B cell (primary cell): Measurements from ENCODE around the gene FRMPD4. TPM values are rescaled to one million over a fixed set of nuclear protein-coding genes. Genes with fewer than 3 reads are reported as not detected.

Experiments
- ATAC-seq: fragments of 200-7000 bp; cut with Tn5 transposase; one replicate; pipeline ENCODE4 v1.10.0; 2021; ENCODE audit warnings: low read depth, mild to moderate bottlenecking, moderate number of reproducible peaks, moderate library complexity
- CTCF ChIA-PET: fragments of 350-600 bp; sonication (Branson Sonifier 250); formaldehyde crosslinking; loops from one replicate; lab custom pipeline; 2021; ENCODE audit warnings: antibody characterized with exemption, inconsistent platforms; lab: Charles Lee
- POLR2A ChIA-PET: fragments of 350-600 bp; sonication (Branson Sonifier 250); formaldehyde crosslinking; loops from one replicate; lab custom pipeline; 2021; ENCODE audit warnings: antibody characterized with exemption; lab: Charles Lee
- DNase-seq: peaks from one replicate; pipeline ENCODE4 v3.0.0; 2013
- H2AFZ ChIP-seq: 2 replicates; pipeline ENCODE4 v1.6.1; 2012; ENCODE audit warnings: mild to moderate bottlenecking, low read depth, low read length; ENCODE audit not compliant: insufficient read depth, poor library complexity, severe bottlenecking
- H3K27ac ChIP-seq, 2 donors: 1 replicate in 1 of 2; 2 replicates in 1 of 2; pipeline ENCODE4 v1.5.1; 2012 to 2013; ENCODE audit warnings: low read length in 2 of 2, mild to moderate bottlenecking in 2 of 2, moderate library complexity in 1 of 2
- H3K27me3 ChIP-seq, 4 experiments: fragments of 200-600 bp in 1 of 4; sonication (generic) in 1 of 4; replicated peaks in 1 of 4; 1 replicate in 2 of 4; 2 replicates in 2 of 4; pipeline versions ENCODE4 v1.6.1 to v1.7.0; 2013 to 2016; ENCODE audit warnings: low read length in 3 of 4, mild to moderate bottlenecking in 2 of 4, mixed read lengths in 1 of 4, moderate library complexity in 1 of 4; ENCODE audit not compliant: insufficient read depth in 4 of 4, control insufficient read depth in 3 of 4; ENCODE audit errors: control extremely low read depth in 1 of 4
- H3K36me3 ChIP-seq, 2 experiments: replicated peaks in 1 of 2; 1 replicate in 1 of 2; 2 replicates in 1 of 2; pipeline versions ENCODE4 v1.6.1 to v1.7.1; 2013; ENCODE audit warnings: low read length in 1 of 2; ENCODE audit not compliant: insufficient read depth in 2 of 2, control insufficient read depth in 1 of 2; ENCODE audit errors: control extremely low read depth in 1 of 2, extremely low read depth in 1 of 2
- H3K4me1 ChIP-seq, 2 donors: fragments of 200-600 bp in 1 of 2; sonication (generic) in 1 of 2; 1 replicate in 1 of 2; 2 replicates in 1 of 2; pipeline versions ENCODE4 v1.5.1 to v1.6.1; 2013 to 2017; ENCODE audit warnings: low read length in 2 of 2; ENCODE audit not compliant: control insufficient read depth in 2 of 2, insufficient read depth in 2 of 2
- H3K4me2 ChIP-seq: replicated peaks from 2 replicates; pipeline ENCODE3; 2012; ENCODE audit warnings: mild to moderate bottlenecking, low read depth, low read length; ENCODE audit not compliant: poor library complexity, severe bottlenecking
- H3K4me3 ChIP-seq, 5 experiments: fragments of 200-600 bp in 1 of 5; sonication (generic) in 1 of 5; 1 replicate in 3 of 5; 2 replicates in 2 of 5; pipeline versions ENCODE4 v1.5.1 to v1.7.0; 2011 to 2016; ENCODE audit warnings: low read length in 4 of 5, mild to moderate bottlenecking in 4 of 5, low read depth in 2 of 5, control low read depth in 1 of 5, moderate library complexity in 1 of 5; ENCODE audit not compliant: insufficient read depth in 1 of 5; ENCODE audit errors: control extremely low read depth in 1 of 5, extremely low read depth in 1 of 5
- H3K79me2 ChIP-seq: fragments of 200-600 bp; sonication (generic); one replicate; pipeline ENCODE4 v1.6.0; 2016; ENCODE audit warnings: low read length; ENCODE audit not compliant: control insufficient read depth, insufficient read depth
- H3K9ac ChIP-seq: fragments of 200-600 bp; sonication (generic); 2 replicates; pipeline ENCODE4 v1.6.1; 2017; ENCODE audit warnings: mild to moderate bottlenecking, low read length, moderate library complexity
- H3K9me3 ChIP-seq, 3 donors: one replicate each; pipeline versions ENCODE4 v1.6.1 to v1.7.1; 2013; ENCODE audit warnings: low read length in 2 of 3; ENCODE audit not compliant: control insufficient read depth in 2 of 3, insufficient read depth in 1 of 3; ENCODE audit errors: control extremely low read depth in 1 of 3
- H4K20me1 ChIP-seq: 2 replicates; pipeline ENCODE4 v1.6.0; 2012; ENCODE audit warnings: mild to moderate bottlenecking, low read length; ENCODE audit not compliant: insufficient read depth, control insufficient read depth, poor library complexity, severe bottlenecking
- H3K27ac Mint-ChIP-seq: one replicate; pipeline ENCODE4 v1.8.0; 2021; ENCODE audit warnings: mixed read lengths
- H3K27me3 Mint-ChIP-seq: one replicate; pipeline ENCODE4 v1.8.0; 2021; ENCODE audit warnings: mixed read lengths
- H3K4me1 Mint-ChIP-seq: one replicate; pipeline ENCODE4 v1.8.0; 2021; ENCODE audit warnings: mixed read lengths
- H3K4me3 Mint-ChIP-seq: one replicate; pipeline ENCODE4 v1.8.0; 2021; ENCODE audit warnings: mixed read lengths
- H3K9me3 Mint-ChIP-seq: one replicate; pipeline ENCODE4 v1.8.0; 2022; ENCODE audit warnings: mixed read lengths; ENCODE audit not compliant: insufficient read depth
- EZH2 ChIP-seq: IDR thresholded peaks from 2 replicates; pipeline ENCODE4 v1.6.1; 2012; ENCODE audit warnings: borderline replicate concordance, low read depth, mild to moderate bottlenecking, moderate library complexity, low read length; ENCODE audit not compliant: insufficient read depth, poor library complexity, severe bottlenecking
- WGBS: methylation state at CpG from one replicate; pipeline ENCODE4 v1.1.5; 2013; ENCODE audit warnings: missing lambda C conversion rate; ENCODE audit not compliant: insufficient coverage; 5-methylcytosine and 5-hydroxymethylcytosine counted together
- intact Hi-C: fragments of 100-400 bp; cut with micrococcal nuclease; formaldehyde crosslinking; loops from one replicate; pipeline ENCODE4 v1.10.0; 2022
- polyA plus RNA-seq: library from polyadenylated mRNA; depleted of rRNA; stranded (reverse); fragments of >200 nt; gene quantifications from 2 replicates; pipeline ENCODE4 v1.2.3, GENCODE V29; 2012
- total RNA-seq, 2 donors: library from RNA; stranded (reverse); fragments of 120-200 nt in 1 of 2; gene quantifications; 1 replicate in 1 of 2; 2 replicates in 1 of 2; pipeline versions ENCODE4 v1.2.3 to v1.2.4, GENCODE V29; 2013 to 2022
- TF ChIP-seq, protein P1 (sequence below): fragments of 200-600 bp; IDR thresholded peaks from one replicate; pipeline ENCODE4 v1.8.0; 2022; ENCODE audit warnings: antibody characterized with exemption, mild to moderate bottlenecking

Gene FRMPD4
- total and polyA plus RNA-seq, 2 donors (not counting 1 experiment from before 2014, with no cell fraction given) = not detected

DNA sequence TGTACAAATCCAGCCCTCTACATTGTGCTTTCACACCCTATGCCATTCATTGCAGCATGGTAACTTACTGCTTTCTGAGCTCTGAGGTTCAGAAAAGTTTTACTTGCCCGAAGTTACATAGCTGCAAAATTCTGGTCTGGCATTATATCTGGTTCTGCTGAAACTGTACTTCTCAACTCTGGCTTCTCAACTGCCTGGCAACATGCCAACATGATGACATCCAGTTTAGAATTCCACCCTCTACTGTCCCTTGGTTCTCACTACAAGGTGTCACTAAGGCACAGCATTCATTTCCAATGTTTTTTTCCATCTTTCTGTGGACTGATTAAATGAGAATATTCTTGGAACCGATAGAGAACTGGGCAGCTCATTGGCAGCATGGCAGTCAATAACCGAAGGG lies 410.1 kb downstream of the FRMPD4 start:
- ATAC-seq = no peak

DNA sequence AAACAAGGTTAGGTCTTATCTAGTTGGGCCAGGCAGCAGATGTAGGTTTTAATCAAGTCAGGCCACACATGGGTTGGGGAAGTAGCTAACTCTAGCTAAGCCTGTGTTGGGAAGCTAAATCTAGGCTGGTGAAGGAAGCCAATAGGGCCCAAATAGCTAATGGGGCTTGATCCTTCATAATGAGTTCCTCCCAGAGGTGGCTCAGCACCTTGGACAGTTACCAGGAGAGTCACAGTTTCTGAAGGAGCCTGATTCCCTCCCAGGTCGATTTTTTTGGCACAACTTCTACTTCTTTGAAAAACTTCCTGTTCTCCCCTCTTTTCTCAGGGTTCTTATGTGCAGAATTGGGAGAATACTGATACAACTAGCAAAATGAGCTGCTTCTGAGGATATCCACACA lies 410.5 kb downstream of the FRMPD4 start:
- Histone ChIP-seq H3K4me2 (no peak overlapping the region), H4K20me1 (no peaks in the 10 kb centered on the region), H3K27ac (no peak overlapping the region), H2AFZ (no peak overlapping the region), H3K9ac (no peak overlapping the region), H3K79me2 (no peaks in the 10 kb centered on the region), H3K9me3 (no peaks in the 10 kb centered on the region), H3K27me3 (no peaks in the 10 kb centered on the region), H3K4me3 (no peak overlapping the region), H3K4me1 (no peaks in the 10 kb centered on the region), H3K36me3 (no peaks in the 10 kb centered on the region)
- H3K27me3 Mint-ChIP-seq = no peaks in the 10 kb centered on the region
- no peaks in the 10 kb centered on the region for H3K4me1 Mint-ChIP-seq
- WGBS = no CpG with 5 or more reads among the region's 1 CpG
- H3K4me3 Mint-ChIP-seq = no peak overlapping the region
- POLR2A ChIA-PET = no interaction called here
- no peaks in the 10 kb centered on the region for H3K9me3 Mint-ChIP-seq
- CTCF ChIA-PET = no interaction called here
- no peak overlapping the region for H3K27ac Mint-ChIP-seq
- DNase-seq (no peak), ATAC-seq (no peak)
- intact Hi-C loops = no loop called here
- no peak for TF ChIP-seq EZH2
- TF ChIP-seq, protein P1, sequence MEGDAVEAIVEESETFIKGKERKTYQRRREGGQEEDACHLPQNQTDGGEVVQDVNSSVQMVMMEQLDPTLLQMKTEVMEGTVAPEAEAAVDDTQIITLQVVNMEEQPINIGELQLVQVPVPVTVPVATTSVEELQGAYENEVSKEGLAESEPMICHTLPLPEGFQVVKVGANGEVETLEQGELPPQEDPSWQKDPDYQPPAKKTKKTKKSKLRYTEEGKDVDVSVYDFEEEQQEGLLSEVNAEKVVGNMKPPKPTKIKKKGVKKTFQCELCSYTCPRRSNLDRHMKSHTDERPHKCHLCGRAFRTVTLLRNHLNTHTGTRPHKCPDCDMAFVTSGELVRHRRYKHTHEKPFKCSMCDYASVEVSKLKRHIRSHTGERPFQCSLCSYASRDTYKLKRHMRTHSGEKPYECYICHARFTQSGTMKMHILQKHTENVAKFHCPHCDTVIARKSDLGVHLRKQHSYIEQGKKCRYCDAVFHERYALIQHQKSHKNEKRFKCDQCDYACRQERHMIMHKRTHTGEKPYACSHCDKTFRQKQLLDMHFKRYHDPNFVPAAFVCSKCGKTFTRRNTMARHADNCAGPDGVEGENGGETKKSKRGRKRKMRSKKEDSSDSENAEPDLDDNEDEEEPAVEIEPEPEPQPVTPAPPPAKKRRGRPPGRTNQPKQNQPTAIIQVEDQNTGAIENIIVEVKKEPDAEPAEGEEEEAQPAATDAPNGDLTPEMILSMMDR = no peak

More for the DNA sequence above, 410.1 kb downstream of the FRMPD4 start:
- WGBS = 93% methylated on average over 2 of the region's 3 CpGs
- H3K4me2 ChIP-seq = no peak overlapping the region
- Mint-ChIP-seq H3K4me1 (no peaks in the 10 kb centered on the region), H3K27me3 (no peaks in the 10 kb centered on the region), H3K9me3 (no peaks in the 10 kb centered on the region), H3K4me3 (no peak overlapping the region), H3K27ac (no peak overlapping the region)
- POLR2A ChIA-PET = no interaction called here
- no peaks in the 10 kb centered on the region for H3K79me2 ChIP-seq
- H4K20me1 ChIP-seq = no peaks in the 10 kb centered on the region
- H3K36me3 ChIP-seq = no peaks in the 10 kb centered on the region
- no peak overlapping the region for H3K9ac ChIP-seq
- no peak for DNase-seq
- no peaks in the 10 kb centered on the region for H3K9me3 ChIP-seq
- no peak overlapping the region for H3K4me3 ChIP-seq
- no peak overlapping the region for H2AFZ ChIP-seq
- H3K27me3 ChIP-seq = no peaks in the 10 kb centered on the region
- no peak overlapping the region for H3K27ac ChIP-seq
- TF ChIP-seq, protein P1 = no peak
- no peak for TF ChIP-seq EZH2
- CTCF ChIA-PET = no interaction called here
- H3K4me1 ChIP-seq = no peaks in the 10 kb centered on the region
- intact Hi-C loops = no loop called here
